ENCODE measurements around the gene ITGA11.

GRCh38 chr15:68292967-68293366 is 139.0 kb downstream of the ITGA11 start:
- TF ChIP-seq CTCF (conservative IDR thresholded peaks at IDR 0.05; ENCODE audit: low read depth, low read length) (no peak), USF2 (IDR thresholded peaks at IDR 0.05; ENCODE audit: low read depth, low read length) (no peak)

All from IMR-90 (cell line).